Left forelimb (tissue), 1 donor: ENCODE results near the gene ANKRD40CL.

Source experiments
- DNase-seq: peaks from one replicate; pipeline ENCODE4 v3.0.0-alpha.2; 2018; ENCODE audit warnings: low spot score

Gene ANKRD40CL

GRCh38 chr17:50715471-50715870, 51.8 kb downstream of the ANKRD40CL start:
- DNase-seq = no peak

GRCh38 chr17:50712641-50713040, 54.7 kb downstream of the ANKRD40CL start:
- DNase-seq = no peak
